ENCODE data around the gene ADGRL1.

DNA sequence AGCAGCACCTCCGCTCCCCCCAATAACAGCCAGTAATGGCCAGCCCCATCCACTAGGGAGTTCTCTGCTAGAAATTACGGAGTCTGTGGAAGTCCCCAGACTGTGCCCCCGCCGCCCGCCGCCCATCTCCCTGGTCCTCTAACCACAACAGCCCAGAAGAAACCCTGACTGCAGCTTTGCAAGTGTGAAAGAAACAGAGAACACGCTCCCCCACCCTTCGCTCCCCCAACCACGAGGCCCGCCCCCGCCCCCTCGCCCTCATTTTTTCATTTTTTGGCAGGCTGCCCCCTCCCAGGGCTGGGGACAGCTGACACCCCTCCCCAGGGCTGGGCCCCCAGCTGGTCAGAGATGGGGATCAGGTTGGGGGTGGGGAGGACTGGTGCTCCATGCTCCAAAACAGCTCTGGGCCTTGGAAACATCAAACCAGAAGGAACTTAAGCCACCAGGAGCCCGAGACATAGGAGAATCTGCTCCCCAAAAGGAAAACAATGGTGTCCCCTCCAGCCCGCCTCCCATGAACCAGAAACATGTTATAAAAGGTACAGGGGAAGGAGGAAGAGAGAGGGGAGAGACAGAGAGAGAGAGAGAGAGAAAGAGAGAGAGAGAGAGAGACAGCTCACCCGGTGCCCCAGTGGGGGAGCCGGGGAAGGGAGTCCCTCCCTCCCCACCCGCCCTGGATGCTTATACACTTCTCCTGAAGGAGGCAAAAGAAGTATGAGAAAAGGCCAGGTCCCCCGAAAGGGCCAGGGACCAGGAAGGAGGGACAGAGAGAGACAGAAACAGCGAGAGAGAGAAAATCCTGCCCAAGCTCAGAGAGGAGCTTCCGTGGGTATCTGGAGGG is 39.8 kb downstream of the ADGRL1 start:
- TF ChIP-seq, protein P1, sequence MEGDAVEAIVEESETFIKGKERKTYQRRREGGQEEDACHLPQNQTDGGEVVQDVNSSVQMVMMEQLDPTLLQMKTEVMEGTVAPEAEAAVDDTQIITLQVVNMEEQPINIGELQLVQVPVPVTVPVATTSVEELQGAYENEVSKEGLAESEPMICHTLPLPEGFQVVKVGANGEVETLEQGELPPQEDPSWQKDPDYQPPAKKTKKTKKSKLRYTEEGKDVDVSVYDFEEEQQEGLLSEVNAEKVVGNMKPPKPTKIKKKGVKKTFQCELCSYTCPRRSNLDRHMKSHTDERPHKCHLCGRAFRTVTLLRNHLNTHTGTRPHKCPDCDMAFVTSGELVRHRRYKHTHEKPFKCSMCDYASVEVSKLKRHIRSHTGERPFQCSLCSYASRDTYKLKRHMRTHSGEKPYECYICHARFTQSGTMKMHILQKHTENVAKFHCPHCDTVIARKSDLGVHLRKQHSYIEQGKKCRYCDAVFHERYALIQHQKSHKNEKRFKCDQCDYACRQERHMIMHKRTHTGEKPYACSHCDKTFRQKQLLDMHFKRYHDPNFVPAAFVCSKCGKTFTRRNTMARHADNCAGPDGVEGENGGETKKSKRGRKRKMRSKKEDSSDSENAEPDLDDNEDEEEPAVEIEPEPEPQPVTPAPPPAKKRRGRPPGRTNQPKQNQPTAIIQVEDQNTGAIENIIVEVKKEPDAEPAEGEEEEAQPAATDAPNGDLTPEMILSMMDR (IDR thresholded peaks at IDR 0.05; ENCODE audit: borderline replicate concordance, extremely low read depth, low read length, poor library complexity, severe bottlenecking), result no peak
- no peak for TF ChIP-seq EZH2 (IDR thresholded peaks at IDR 0.05; ENCODE audit: borderline replicate concordance, low read depth, low read length, severe bottlenecking)

Data from DND-41 (cell line).